GM20431 (cell line): ENCODE measurements around the gene MYZAP.

ENCODE experiments used
- in situ Hi-C: fragments of 300-500 bp; cut with MseI, MboI; formaldehyde crosslinking; loops from one replicate; pipeline ENCODE4 v1.15.0; 2020; ENCODE audit warnings: low sequenced_read_pairs; ENCODE audit not compliant: unreplicated experiment

Gene MYZAP

DNA sequence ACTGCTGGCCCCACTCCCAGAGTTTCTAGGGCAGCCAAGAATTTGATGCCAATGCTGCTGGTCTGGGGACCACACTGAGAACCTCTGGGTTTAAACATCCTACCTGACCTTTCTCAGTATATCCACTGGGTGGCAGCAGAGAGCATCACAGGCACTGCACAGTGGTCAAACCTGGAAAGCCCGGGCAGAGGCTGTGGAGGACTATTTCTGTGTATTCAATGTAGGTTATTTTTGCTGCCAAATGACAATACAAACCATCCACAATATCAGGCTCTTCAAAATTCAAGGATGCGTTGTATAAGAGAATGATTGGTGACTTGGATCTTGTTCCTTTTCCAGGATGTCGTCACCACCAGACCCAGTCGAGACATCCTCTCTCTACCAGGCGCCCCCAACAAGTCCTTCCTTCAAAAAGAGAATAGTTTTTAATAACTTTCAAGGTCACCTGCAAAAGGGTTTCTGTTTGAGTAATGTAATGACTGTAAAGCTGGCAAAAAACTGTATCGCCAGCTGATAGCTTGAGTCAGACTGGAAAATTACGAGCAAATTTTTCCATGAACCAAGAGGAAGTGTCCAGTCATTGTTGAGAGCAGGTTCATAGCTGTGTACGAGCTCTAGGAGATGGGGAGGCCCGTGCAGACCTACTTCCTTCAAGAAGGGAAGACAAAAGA, 30.5 kb upstream of the MYZAP start:
- in situ Hi-C loops: no loop called here

DNA sequence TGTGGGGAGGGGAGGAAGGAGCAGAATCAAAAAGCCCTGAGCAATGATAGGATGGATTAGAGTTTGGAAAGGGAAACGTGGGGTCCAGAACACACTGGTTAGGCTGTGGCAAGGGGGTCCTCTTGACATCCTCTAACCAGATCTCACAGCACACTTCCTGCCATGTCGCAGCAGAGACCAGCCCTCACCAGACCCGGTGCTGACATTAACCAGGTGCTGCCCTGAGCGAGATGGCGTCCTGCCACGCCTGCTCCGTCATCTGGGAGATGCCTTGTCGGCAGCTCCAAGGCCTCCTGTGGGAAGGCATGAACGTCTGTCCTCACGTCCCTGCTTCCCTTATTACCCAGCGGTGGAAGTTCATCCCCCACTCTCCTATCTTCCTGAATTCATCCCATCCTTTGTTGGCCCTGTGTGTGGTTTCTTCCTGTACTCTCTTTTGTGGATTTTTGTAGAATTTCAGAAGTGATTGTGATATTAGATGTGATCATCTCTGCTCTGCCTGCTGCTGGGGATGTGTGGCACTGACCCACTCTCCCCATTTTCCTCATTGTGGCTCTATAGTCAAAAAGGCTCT, 29.4 kb upstream of the MYZAP start:
- in situ Hi-C loops: no loop called here

DNA sequence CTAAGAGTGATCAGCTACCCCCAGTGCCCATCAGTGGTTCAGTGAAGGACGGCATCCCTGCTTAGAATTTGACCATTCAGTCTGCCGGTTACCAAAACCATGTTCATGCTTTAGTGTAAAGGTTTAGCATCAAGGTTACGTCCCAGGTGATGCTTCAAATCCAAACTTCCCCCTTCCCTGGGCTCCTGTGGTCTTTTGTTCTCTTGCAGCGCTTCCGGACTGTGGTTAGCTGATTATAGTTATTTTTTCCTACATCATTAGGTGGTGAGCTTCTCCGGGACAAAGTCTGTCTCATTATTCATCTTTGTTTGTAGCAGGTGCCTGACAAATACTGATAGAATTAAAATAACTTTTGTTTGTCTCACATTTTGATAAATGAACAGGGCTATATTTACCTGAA, 28.3 kb upstream of the MYZAP start:
- in situ Hi-C loops: no loop called here

DNA sequence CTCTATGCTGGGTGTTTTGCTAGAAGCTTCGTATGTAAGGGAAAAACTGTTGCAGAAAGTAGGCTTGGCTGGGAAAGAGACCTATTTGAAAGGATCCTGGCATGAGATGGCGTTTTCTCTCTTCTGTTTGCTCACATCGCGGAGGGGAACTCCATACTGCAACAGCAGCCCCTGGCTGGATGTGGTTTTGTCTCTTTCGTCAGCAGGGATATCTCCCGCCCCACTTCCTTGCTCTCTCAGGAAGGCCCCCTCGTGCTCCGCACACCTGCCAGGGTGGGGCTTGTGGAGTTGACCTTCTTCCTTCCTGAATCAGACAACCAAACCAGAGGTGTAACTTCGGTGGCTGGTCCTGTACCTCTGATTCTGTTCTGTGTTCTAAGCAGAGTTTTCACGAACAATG, 26.4 kb upstream of the MYZAP start:
- in situ Hi-C loops: no loop called here

DNA sequence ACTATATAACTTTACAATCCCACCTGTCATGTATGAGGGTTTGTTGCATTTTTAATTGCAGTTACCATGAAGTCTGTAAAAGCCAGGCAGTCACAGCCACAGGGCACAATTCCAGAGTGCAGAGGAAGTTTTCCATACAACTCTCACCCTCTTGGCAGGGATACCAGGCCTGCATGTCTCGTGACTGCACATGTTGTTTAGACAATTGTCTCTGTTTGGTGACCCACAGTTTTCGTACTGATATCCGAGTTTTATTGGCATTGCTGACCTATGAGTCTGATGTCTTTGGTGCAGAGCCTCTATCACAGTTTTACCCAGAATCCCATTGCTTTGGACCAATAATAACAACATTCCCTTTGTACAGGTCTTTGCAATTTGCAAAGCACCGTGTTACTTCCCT, 24.9 kb upstream of the MYZAP start:
- in situ Hi-C loops: no loop called here

DNA sequence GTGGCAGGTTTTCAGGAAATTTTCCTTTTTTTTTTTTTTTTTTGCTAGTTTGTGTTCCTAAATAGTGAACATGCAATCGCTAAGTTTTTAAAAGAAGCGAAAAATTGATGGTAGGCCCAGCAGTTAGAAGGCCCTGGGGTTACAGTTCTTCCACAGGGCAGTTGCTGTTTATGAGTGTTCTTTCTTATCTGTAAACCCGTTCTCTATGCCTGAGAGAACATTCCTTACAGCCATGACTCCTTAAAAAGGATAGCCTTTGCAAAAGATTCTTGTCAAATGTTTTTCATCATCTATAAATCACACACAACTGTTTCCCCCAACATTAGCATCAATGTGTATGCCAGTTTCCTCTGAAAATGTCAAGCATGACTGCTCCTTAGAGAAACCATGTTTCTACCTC, 23.8 kb upstream of the MYZAP start:
- in situ Hi-C loops: no loop called here

DNA sequence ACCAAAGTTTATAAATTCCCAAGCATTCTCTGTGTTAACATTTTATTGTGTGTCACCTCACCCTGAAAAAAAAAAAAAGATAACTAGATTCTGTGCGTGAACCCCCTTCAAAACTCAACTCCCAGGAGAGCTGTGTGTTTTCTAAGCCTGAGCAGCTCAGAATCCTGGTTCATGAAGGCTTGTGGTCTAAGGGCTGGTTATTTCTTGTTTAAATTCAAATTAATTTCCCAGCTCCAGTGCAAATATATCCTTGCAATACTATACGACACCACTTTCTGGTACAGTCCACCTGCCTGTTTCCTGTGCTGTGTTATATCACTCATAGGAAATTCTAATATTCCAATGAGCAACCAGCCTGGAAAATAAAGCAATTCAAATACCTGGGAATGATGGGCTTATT, 23.4 kb upstream of the MYZAP start:
- in situ Hi-C loops: no loop called here

DNA sequence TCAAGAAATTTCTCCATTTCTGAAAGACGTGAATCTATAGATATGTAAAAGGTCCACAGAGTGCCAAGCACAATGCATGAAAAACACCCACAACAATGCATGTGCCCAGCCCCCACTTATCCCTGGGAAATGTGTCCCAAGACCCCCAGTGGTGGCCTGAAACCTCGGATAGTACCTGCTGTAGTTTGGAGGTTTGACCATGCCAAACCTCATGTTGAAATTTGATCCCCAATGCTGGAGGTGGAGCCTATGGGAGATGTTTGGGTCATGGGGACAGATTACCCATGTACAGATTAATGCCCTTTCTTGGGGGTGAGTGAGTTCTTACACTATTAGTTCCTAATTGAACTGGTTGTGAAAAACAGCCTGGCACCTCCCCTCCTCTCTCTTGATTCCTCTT, 21.4 kb upstream of the MYZAP start:
- in situ Hi-C loops: no loop called here

DNA sequence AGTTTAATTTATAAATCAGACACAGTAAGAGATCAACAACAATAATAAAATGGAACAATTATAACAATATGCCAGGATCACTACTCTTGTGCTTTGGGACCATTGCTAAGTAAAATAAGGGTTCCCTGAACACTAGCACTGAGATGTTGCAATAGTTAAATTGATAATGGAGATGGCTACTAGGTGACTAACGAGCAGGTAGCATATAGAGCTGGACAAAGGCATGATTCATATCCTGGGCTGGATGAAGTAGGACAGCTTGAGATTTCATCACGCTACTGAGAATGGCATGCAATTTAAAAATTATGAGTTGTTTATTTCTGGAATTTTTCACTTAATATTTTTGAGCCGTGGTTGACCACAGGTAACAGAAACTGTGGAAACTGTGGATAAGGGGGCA, 20.7 kb upstream of the MYZAP start:
- in situ Hi-C loops: no loop called here

DNA sequence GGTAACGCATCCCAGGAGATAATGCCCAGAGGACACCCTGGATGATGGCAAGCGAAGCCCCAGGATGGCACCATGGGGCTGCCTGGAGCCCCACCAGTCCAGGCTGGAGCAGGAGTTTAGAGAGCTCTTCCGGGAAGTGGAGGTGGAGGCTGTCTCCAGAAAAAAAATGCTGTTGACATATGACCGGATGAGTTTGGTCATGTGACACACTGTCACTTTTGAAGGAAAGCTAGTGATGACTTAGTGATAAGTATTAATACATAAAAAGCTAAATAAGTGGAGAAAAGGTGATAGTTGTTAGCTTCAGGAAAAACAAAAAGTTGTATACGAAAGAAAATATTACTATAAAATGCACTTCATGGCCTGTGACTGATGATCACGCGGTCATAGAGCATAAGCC, 20.0 kb upstream of the MYZAP start:
- in situ Hi-C loops: no loop called here

DNA sequence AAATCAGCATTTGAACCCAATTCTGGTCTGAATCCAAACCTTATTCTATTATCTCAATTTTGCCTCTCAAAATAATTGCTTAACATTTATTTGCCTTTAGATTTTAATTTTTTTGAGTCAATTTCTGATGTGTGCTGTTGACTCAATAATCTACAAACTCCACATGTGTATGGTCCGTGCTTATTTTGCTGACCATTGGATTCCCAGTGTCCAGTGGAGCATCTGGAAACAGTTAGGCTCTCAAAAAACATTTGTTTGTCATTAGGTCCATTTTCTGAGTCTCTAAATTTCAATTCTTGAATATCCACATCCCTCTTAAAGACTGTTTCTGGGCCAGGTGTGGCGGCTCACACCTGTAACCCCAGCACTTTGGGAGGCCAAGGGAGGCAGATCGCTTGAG, 19.2 kb upstream of the MYZAP start:
- in situ Hi-C loops: no loop called here

DNA sequence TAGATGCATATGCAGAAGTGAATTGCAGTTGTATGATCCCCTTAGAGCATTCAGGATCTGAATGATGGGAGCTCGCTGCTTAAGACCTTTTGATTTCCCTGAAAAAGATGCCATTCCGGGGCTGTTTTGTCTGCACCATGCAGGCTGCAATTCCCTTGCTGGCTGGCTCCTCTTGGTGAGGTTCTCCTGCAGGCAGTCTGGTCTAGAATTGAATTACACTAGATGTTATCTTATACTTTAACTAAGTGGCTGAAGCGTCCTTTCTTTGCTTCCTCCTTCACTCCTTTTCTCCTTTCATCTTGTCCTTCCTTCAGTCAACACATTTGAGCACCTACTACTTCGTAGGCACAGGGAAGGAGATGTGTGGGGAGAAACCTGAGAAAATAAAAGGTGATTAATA, 18.6 kb upstream of the MYZAP start:
- in situ Hi-C loops: no loop called here

DNA sequence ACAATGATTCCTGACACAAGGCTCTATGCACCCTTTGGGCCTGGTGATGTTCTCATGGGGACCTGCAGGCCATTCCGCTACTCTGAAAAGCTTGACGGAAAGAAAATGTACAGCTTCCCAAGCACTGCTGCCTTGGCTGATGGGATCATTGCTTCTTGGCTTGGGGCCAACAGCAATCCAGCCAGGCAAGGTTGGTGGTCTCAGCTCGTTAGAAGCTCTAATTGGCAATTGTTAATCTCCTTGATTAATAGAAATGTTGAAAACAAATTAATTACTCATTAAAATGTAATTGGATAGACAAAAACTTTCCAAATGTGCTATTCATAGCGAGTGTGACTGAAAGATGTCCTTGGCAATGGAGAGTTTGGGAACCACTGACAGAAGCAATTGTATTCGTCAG, 16.3 kb upstream of the MYZAP start:
- in situ Hi-C loops: no loop called here

DNA sequence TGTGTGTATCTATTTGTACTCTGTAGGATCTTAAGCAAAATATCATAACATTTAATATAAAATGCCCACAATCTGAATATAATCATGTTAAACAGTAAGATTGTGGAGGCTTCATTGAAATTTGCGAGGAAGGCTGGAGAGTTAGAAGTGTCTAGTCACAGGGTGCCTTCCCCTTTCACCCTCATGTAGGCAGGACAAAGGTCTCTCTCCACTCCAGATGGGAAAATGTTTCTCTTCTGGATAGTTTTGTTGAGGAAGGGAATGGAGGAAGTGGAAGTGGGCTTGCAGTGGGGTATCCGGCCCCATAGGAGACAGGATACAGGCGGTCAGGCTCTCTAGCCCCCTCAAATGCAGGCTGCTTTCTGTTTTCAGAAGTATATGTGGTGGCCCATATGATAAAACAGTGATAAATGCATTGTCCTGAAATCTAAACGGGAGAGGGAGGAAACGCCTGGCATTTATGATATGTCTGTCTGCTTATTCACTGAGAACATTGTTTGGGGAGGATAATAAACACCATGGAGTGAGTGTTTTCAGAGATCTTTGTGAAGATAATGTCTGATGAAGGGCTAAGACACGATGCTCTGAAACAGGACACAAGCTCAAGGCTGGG, 13.3 kb upstream of the MYZAP start:
- in situ Hi-C loops: no loop called here

DNA sequence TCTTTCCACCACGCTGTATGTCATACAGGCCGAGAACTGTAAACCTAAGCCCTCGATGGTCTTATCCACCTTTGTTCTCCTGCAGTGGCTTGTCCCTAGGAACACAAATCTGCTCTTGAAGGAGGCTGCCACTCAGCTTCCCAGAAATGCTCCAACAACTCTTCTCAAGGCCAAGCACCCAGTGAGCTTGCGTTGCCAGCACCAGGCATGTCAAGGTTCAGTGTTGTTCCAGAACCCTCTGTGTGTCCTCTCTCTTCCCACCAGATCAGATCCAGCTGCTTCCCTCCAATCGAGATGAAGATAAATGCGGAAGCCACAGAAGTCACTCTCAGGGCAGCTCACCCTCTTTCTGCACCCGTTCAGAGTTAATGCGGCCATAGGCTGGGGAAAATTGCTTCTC, 11.3 kb upstream of the MYZAP start:
- in situ Hi-C loops: no loop called here

DNA sequence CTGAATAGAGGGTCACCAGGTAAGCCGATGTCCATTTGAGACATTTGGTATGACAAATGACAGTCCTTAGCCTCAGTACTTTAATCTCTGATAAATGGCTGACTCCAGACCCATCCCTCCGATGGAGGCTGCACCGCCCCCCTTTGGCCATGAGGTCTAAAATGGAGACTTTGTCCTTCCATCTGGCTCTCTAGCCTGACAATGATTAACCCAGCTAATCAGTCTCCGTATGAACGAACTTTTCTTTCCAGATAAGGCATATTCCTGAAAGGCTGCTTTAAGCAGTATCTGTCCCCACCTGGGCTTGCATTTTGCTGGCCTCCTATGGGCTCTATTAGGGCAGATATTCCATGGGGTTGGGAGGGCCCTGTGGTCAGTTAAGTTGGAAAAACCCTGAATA, 10.8 kb upstream of the MYZAP start:
- in situ Hi-C loops: no loop called here

DNA sequence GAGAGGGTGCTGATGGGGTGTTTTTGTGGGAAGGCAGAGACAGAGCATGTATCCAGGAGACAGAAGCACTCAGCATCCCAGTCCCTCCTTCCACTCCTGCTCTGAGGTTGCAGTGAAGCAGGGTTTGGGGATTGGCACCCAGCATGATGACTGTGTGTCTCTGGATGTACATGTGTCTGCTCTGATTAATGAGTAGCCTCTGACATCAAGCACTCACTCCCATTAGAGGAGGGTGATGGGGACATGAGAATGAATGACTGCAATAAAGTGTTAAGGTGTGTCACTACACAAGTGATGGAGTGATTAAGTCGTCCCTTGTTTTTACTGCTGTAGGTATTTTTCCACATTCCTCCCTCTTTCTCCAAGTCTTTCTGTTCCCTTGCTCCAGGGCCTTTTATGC, 9.6 kb upstream of the MYZAP start:
- in situ Hi-C loops: no loop called here

DNA sequence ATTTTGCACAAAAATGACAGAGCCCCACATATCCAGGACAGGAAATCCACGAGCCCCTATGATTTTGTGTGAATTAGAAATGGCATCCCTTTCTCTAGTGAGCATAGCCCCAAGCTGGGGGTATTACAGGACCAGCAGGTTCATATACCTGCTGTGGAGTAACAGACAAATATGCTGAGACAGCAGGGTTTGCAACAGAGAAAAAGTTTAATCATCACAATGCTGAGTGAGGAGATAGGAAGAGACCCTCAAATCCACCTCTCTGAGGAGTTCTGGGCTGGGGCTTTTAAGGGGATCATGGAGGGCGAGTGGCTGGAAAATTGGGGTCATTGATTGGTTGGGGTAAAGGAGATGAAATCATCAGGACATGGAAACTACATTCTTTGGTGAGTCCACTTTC, 8.4 kb upstream of the MYZAP start:
- in situ Hi-C loops: no loop called here

DNA sequence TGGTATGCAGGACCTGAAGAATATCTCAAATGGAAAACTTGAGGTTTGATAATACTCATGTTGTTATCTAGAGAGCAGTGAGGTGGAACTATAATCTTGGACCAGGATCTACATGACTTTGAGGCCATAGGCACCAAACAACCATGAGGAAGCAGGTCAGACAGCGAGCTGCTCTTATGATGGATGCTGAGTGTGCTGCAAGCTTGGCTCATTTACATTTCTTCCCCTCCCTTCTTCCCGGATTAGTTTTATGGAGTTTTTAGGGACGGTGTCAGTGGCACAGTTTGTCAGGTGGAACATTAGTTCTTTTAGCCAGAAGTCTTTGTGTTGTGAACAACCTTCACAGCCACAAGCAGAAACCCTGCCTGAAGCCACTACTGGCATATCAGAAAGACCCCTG, 8.0 kb upstream of the MYZAP start:
- in situ Hi-C loops: no loop called here

DNA sequence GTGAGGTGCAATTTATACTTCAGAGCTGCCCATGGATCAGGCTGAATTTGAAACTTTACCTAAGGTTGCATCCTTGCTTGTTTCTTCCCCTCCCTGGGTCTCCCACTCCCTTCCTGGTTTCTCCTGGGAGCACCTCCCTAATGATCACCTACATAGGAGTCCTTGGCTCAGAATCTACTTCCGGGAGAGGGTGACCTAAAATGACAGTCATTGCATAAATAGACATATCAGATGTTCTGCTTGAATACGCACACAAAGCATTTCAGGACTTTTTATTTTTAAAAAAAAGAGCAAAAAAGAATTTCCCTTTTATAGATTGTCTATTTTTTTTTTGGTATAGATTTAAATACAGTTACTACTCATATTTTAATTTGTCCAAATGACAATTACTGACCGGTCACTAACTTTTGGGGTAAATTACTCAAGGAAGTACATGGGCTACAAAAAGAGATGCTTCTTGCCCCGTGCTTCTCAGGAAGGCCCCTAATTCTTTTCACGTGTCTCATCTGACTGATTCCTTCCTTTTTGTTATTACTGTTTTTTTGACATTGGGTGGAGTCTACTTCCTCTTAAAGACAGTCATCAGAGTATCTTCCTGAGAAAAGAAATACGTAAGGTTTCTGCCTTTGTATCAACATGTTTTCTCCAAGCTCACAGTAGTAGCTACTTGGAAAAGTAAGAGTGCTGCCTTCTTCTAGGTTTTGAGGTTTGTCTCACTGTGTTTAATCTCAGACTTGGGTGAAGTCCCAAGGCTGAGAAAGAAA, 4.9 kb upstream of the MYZAP start:
- in situ Hi-C loops: no loop called here

DNA sequence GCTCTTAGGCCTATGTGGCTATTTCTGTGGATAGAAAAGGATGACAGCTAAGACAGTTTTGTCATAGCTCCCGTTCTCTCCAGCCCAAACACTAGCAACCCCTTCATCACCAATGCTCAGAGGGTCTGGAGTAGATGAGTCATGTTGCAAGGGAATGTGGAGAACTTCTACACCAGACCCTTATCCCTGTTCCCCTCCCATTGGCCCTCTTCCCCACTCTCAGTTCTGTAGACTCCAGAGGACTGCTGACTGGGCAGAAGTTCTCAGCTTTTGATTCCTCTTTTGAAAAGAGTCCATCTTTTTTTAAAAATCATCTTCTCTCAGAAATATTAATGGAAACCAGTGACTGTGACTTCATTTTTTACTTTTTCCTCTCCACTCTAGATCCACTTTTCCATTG, 2.4 kb upstream of the MYZAP start:
- in situ Hi-C loops: no loop called here
